HL-60/S4 treated with retinoic acid at 250 ng/mL for 4 days and 3 days (cell line): ENCODE results near the gene ERVMER34-1.

Experiments used
- in situ Hi-C: fragments of 300-500 bp; cut with MboI; formaldehyde crosslinking; loops from 2 replicates; pipeline ENCODE4 v1.7.0; 2022; ENCODE audit warnings: low sequenced_read_pairs

The ERVMER34-1 gene

GRCh38 chr4:52750819-52751486, at the start of gene ERVMER34-1:
TSS of gene ERVMER34-1 (minus strand) at chr4:52751425. CDS start at chr4:52745520, 5,905 bp downstream.
- in situ Hi-C loops, result no loop called here

GRCh38 chr4:52799813-52800212, 48.6 kb upstream of the ERVMER34-1 start:
- in situ Hi-C loops, result no loop called here

GRCh38 chr4:52795533-52795932, 44.3 kb upstream of the ERVMER34-1 start:
- in situ Hi-C loops, result no loop called here

GRCh38 chr4:52791936-52792335, 40.7 kb upstream of the ERVMER34-1 start:
- in situ Hi-C loops, result no loop called here

GRCh38 chr4:52789774-52790173, 38.5 kb upstream of the ERVMER34-1 start:
- in situ Hi-C loops, result no loop called here

GRCh38 chr4:52788806-52789205, 37.6 kb upstream of the ERVMER34-1 start:
- in situ Hi-C loops, result no loop called here

GRCh38 chr4:52783069-52783468, 31.8 kb upstream of the ERVMER34-1 start:
- in situ Hi-C loops, result no loop called here

GRCh38 chr4:52780617-52781354, 29.6 kb upstream of the ERVMER34-1 start:
- in situ Hi-C loops, result no loop called here

GRCh38 chr4:52780206-52780605, 29.0 kb upstream of the ERVMER34-1 start:
- in situ Hi-C loops, result no loop called here

- in situ Hi-C loops, result no loop called here
These were observed 9.0 kb upstream of the ERVMER34-1 start for GRCh38 chr4:52760256-52760655.

GRCh38 chr4:52755426-52755825, 4.2 kb upstream of the ERVMER34-1 start:
- in situ Hi-C loops, result no loop called here

GRCh38 chr4:52752936-52753335, 1.7 kb upstream of the ERVMER34-1 start:
- in situ Hi-C loops, result no loop called here

GRCh38 chr4:52751487-52751911, 274 bp upstream of the ERVMER34-1 start:
- in situ Hi-C loops, result no loop called here

- in situ Hi-C loops, result no loop called here
These were observed 1.0 kb downstream of the ERVMER34-1 start for GRCh38 chr4:52750213-52750612.

- in situ Hi-C loops, result no loop called here
These were observed 2.8 kb downstream of the ERVMER34-1 start for GRCh38 chr4:52748432-52748831.

GRCh38 chr4:52744588-52744987, 6.6 kb downstream of the ERVMER34-1 start:
- in situ Hi-C loops, result no loop called here

GRCh38 chr4:52743444-52744019, 7.7 kb downstream of the ERVMER34-1 start:
- in situ Hi-C loops, result no loop called here

GRCh38 chr4:52729586-52729985, 21.6 kb downstream of the ERVMER34-1 start:
- in situ Hi-C loops, result no loop called here

GRCh38 chr4:52728691-52729240, 22.5 kb downstream of the ERVMER34-1 start:
- in situ Hi-C loops, result no loop called here

GRCh38 chr4:52726826-52727580, 24.2 kb downstream of the ERVMER34-1 start:
- in situ Hi-C loops, result no loop called here
